PFSK-1 (cell line): ENCODE results near the gene ACLY.

Source experiments
- FOXP2 ChIP-seq: optimal IDR thresholded peaks from 2 replicates; pipeline ENCODE3; 2011; ENCODE audit warnings: borderline replicate concordance, control low read depth, inconsistent platforms; ENCODE audit not compliant: insufficient read depth; ENCODE audit errors: extremely low read length, extremely low read depth
- POLR2AphosphoS5 ChIP-seq: IDR thresholded peaks from 2 replicates; pipeline ENCODE4 v1.6.1; 2012; ENCODE audit warnings: low read depth, mild to moderate bottlenecking, control low read depth, low read length, moderate library complexity
- REST ChIP-seq, 2 experiments: IDR thresholded peaks; 2 replicates each; pipeline versions ENCODE4 v1.6.1 to v1.8.0; 2011 to 2012; ENCODE audit warnings: low read depth in 2 of 2, low read length in 2 of 2, control low read depth in 1 of 2, inconsistent platforms in 1 of 2, mild to moderate bottlenecking in 1 of 2, moderate library complexity in 1 of 2; ENCODE audit not compliant: insufficient read depth in 1 of 2
- SIN3A ChIP-seq: IDR thresholded peaks from 2 replicates; pipeline ENCODE4 v1.6.1; 2012; ENCODE audit warnings: mild to moderate bottlenecking, low read length, moderate library complexity, borderline replicate concordance; ENCODE audit not compliant: insufficient read depth
- TAF1 ChIP-seq: IDR thresholded peaks from 2 replicates; pipeline ENCODE4 v1.6.1; 2012; ENCODE audit warnings: low read length, control low read depth, borderline replicate concordance; ENCODE audit not compliant: insufficient read depth

The ACLY gene

GRCh38 chr17:41928693-41929251 is 10.0 kb upstream of the ACLY start:
- TF ChIP-seq TAF1 (no peak), POLR2AphosphoS5 (no peak), REST (IDR thresholded peaks at IDR 0.05; ENCODE audit: insufficient read depth in 1 of 2, low read depth in 2 of 2, low read length in 2 of 2) (no peak), SIN3A (no peak), FOXP2 (no peak)

DNA sequence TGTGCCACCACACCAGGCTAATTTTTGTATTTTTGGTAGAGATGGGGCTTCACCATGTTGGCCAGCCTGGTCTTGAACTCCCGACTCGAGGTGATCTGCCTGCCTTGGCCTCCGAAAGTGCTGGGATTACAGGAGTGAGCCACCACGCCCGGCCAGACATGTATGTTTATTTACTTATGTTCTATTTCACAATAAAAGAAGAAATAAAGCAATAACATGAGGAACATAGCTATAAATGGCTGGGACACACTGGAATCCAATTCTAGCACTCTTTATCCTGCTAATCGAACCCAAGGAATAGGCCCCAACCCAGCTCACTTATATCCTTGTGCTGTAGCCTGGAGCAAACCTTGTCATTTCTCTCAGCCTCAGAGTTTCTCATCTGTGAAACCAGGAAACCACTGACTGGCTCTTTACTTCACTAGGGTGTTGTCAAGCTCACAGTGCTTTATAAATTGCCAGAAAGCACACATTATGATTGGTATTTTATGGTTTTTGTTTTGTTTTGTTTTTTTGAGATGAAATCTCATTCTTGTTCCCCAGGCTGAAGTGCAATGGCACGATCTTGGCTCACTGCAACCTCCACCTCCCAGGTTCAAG is 7.3 kb upstream of the ACLY start:
- TF ChIP-seq TAF1: no peak
- TF ChIP-seq FOXP2: no peak
- no peak for TF ChIP-seq SIN3A
- TF ChIP-seq POLR2AphosphoS5: no peak
- TF ChIP-seq REST (IDR thresholded peaks at IDR 0.05; ENCODE audit: insufficient read depth in 1 of 2, low read depth in 2 of 2, low read length in 2 of 2): no peak

DNA sequence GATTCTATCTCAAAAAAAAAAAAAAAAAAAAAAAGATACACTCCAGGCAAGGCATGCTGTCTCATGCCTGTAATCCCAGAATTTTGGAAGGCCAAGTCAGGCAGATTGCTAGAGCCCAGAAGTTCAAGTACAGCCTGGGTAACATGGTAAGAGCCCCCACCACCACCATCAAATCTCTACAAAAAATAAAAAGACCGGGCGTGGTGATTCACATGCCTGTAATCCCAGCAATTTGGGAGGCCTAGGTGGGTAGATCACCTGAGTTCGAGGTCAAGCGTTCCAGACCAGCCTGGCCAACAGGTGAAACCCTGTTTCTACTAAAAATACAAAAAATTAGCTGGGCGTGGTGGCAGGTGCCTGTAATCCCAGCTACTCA is 1.8 kb upstream of the ACLY start:
- TF ChIP-seq SIN3A (no peak), POLR2AphosphoS5 (no peak), REST (IDR thresholded peaks at IDR 0.05; ENCODE audit: insufficient read depth in 1 of 2, low read depth in 2 of 2, low read length in 2 of 2) (no peak), FOXP2 (no peak), TAF1 (no peak)

GRCh38 chr17:41919840-41920579 is 1.3 kb upstream of the ACLY start:
- TF ChIP-seq POLR2AphosphoS5: no peak
- no peak for TF ChIP-seq SIN3A
- TF ChIP-seq FOXP2: no peak
- no peak for TF ChIP-seq REST (IDR thresholded peaks at IDR 0.05; ENCODE audit: insufficient read depth in 1 of 2, low read depth in 2 of 2, low read length in 2 of 2)
- no peak for TF ChIP-seq TAF1

- TF ChIP-seq POLR2AphosphoS5 (peak; percentile 9; the same call in 1 of the 2 replicates), REST (IDR thresholded peaks at IDR 0.05; ENCODE audit: insufficient read depth in 1 of 2, low read depth in 2 of 2, low read length in 2 of 2) (no peak), FOXP2 (no peak), SIN3A (no peak), TAF1 (no peak)
These were observed 540 bp upstream of the ACLY start for GRCh38 chr17:41919165-41919817.
